Activated naive CD8-positive, alpha-beta T cell treated with anti-CD3 and anti-CD28 coated beads, Interleukin-2, amount 10 ng/mL, durations not matched to agents 7 days and 5 days (primary cell): ENCODE data around the gene PUM2. TPM values are rescaled to one million over a fixed set of nuclear protein-coding genes. Genes with fewer than 3 reads are reported as not detected.
A peak's percentile ranks its signal among the peaks of the same experiment; 100 is the strongest.

ENCODE experiments used
- ATAC-seq: fragments of 150-1000 bp; cut with Tn5 transposase; one replicate; pipeline ENCODE4 v1.10.0; 2021; ENCODE audit warnings: low read depth, moderate library complexity
- POLR2A ChIA-PET: fragments of 350-600 bp; sonication (Branson Sonifier 250); formaldehyde crosslinking; loops from one replicate; lab custom pipeline; 2021; ENCODE audit warnings: antibody characterized with exemption; lab: Charles Lee
- DNase-seq: peaks from one replicate; pipeline ENCODE4 v3.0.0; 2021
- H3K27ac Mint-ChIP-seq: one replicate; pipeline ENCODE4 v1.8.0; 2022; ENCODE audit warnings: mild to moderate bottlenecking, mixed read lengths
- H3K27me3 Mint-ChIP-seq: one replicate; pipeline ENCODE4 v1.8.0; 2022; ENCODE audit warnings: mild to moderate bottlenecking, moderate library complexity, mixed read lengths
- H3K36me3 Mint-ChIP-seq: one replicate; pipeline ENCODE4 v1.8.0; 2021; ENCODE audit warnings: mild to moderate bottlenecking, mixed read lengths
- H3K4me1 Mint-ChIP-seq: one replicate; pipeline ENCODE4 v1.8.0; 2021; ENCODE audit warnings: mixed read lengths
- H3K4me3 Mint-ChIP-seq: one replicate; pipeline ENCODE4 v1.8.0; 2022; ENCODE audit warnings: mild to moderate bottlenecking, moderate library complexity, mixed read lengths
- H3K9me3 Mint-ChIP-seq: one replicate; pipeline ENCODE4 v1.8.0; 2021; ENCODE audit warnings: mixed read lengths
- total RNA-seq, 2 experiments: library from RNA; stranded (reverse); gene quantifications; one replicate each; pipeline ENCODE4 v1.2.3, GENCODE V29; 2021

Gene PUM2
- total RNA-seq, 2 experiments from 2014 or later = 133 to 134 TPM

DNA sequence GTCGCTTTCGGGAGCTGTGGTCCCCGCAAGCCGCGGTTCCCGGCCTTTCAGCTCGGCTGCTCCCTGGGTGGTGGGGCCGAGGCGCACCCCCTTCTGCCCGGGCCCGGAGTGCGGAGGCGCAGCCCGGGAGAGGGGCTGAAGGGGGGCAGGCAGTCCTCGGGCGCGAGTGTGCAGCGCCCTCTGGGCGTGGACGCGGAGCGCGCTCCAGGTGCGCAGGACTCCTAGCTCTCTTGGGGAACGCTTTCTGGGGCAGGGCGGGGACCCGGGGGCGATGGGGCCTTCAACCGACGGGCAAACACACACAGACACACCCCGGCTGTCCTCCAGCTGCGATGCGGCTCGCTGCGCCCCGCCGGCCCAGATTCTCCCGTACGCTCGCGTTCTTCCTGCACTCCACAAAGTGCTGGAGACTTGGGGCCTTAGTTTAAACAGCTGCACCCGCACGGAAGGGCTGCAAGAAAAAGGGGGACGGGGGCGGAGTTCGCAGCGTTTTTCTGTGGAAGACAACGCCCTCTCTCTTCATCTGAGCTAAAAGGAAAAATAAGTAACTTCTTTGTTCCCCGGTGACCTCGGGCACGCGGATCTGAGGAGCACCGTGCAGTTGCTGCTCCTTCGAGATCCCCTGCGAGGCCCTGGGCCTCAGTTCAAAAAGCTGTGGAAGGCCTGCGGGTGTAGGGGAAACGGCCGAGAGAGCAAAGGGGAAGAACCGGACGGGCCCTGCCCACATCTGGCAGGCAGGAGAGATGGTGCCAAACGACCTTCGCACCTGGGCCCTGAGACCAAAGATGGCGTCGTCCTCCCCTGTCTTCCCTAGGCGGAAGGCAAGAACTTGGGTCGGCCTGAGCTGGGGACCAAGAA, 125.1 kb downstream of the PUM2 start:
- Mint-ChIP-seq H3K27ac (no peak overlapping the region), H3K4me3 (peak overlapping the region; percentile 54), H3K36me3 (no peaks in the 10 kb centered on the region), H3K9me3 (no peaks in the 10 kb centered on the region), H3K4me1 (peaks cover 4% of the 10 kb centered on the region), H3K27me3 (peaks cover 62% of the 10 kb centered on the region)
- POLR2A ChIA-PET = no interaction called here
- peak; percentile 68 for DNase-seq
- ATAC-seq = peak; percentile 69

DNA sequence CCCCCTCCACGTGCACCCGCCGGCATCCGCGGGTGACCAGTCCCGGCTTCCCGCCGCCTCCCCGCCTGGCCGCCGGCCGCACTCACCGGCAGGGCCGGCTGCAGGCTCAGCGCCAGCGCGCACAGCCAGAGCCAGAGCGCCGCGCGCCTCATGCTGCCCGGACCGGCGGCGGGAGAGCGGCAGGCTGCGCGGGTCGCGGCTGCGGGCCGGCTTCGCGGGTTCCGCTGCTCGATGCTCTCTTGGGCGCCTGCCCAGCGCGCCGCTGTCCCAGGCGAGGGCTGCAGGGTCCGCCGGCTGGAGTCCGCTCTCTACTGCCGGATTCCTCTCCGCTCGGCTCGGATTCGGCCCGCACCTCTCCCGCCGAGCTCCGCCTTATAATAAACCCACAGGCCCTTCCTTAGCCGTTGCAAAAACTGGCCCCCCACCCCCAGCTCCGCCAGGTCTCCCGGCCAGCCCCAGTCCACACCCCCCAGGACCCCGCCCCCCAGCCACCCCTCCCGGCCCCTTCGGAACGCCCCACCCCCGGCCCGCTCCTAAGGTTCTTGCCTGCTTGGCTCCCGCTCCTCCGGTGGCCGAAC, 125.8 kb downstream of the PUM2 start, which contains the start of gene SDC1:
TSS of gene SDC1 (minus strand) at position 415 of the 578 bp plus-strand sequence. CDS start at position 152, 263 bp downstream.
- no peak within 1 kb of the TSS for H3K27ac Mint-ChIP-seq
- ATAC-seq (no peak), DNase-seq (peak; percentile 52)
- H3K4me3 Mint-ChIP-seq = peak within 1 kb of the TSS; percentile 54
- POLR2A ChIA-PET = no interaction called here
- peaks cover 6% of the 10 kb centered on the region for H3K4me1 Mint-ChIP-seq
- no peaks in the 10 kb centered on the region for H3K9me3 Mint-ChIP-seq
- H3K36me3 Mint-ChIP-seq = no peaks in the 10 kb centered on the region
- H3K27me3 Mint-ChIP-seq = peaks cover 65% of the 10 kb centered on the region

DNA sequence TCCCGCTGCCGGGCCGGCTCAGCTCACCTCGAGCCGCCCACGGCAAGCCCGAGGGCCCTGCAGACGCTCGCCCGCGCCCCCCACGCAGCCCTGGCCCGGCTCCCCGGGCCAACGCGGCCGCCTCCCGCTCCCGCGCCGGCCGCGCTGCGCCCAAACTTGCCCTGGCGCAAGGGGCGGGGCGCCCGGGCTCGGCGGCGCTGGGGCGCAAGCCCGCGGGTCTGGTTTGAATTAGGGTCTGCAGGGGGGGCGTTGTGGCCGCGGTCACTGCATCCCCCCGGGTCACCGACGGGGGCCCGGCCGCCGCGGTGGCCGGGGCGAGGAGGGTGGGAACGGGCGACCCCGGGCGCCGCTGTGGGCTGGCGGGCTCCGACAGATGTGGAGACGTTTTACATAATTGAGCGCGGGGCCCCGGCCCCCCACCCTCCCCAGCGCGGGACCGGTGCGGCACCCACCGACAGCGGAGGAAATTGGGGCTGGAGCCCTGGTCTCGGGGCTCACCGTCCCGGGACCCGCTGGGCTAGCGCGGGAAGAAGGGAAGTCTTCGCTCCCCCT, 126.4 kb downstream of the PUM2 start:
- peaks cover 6% of the 10 kb centered on the region for H3K4me1 Mint-ChIP-seq
- POLR2A ChIA-PET = no interaction called here
- no peaks in the 10 kb centered on the region for H3K36me3 Mint-ChIP-seq
- H3K27ac Mint-ChIP-seq = no peak overlapping the region
- H3K27me3 Mint-ChIP-seq = peaks cover 62% of the 10 kb centered on the region
- no peaks in the 10 kb centered on the region for H3K9me3 Mint-ChIP-seq
- ATAC-seq = no peak
- H3K4me3 Mint-ChIP-seq = no peak overlapping the region
- no peak for DNase-seq

- H3K27ac Mint-ChIP-seq = no peak overlapping the region
- no peaks in the 10 kb centered on the region for H3K36me3 Mint-ChIP-seq
- peak; percentile 30 for ATAC-seq
- DNase-seq = peak; percentile 48
- peaks cover 56% of the 10 kb centered on the region for H3K27me3 Mint-ChIP-seq
- H3K9me3 Mint-ChIP-seq = no peaks in the 10 kb centered on the region
- H3K4me3 Mint-ChIP-seq = no peak overlapping the region
- H3K4me1 Mint-ChIP-seq = peaks cover 6% of the 10 kb centered on the region
- POLR2A ChIA-PET = no interaction called here
Observed at GRCh38 chr2:20223407-20224163, 127.1 kb downstream of the PUM2 start.

- H3K4me3 Mint-ChIP-seq = peak overlapping the region; percentile 49
- peaks cover 7% of the 10 kb centered on the region for H3K4me1 Mint-ChIP-seq
- POLR2A ChIA-PET = no interaction called here
- ATAC-seq (no peak), DNase-seq (no peak)
- H3K27me3 Mint-ChIP-seq = peaks cover 58% of the 10 kb centered on the region
- H3K36me3 Mint-ChIP-seq = no peaks in the 10 kb centered on the region
- no peak overlapping the region for H3K27ac Mint-ChIP-seq
- no peaks in the 10 kb centered on the region for H3K9me3 Mint-ChIP-seq
Observed at GRCh38 chr2:20222769-20223406, 127.8 kb downstream of the PUM2 start.

DNA sequence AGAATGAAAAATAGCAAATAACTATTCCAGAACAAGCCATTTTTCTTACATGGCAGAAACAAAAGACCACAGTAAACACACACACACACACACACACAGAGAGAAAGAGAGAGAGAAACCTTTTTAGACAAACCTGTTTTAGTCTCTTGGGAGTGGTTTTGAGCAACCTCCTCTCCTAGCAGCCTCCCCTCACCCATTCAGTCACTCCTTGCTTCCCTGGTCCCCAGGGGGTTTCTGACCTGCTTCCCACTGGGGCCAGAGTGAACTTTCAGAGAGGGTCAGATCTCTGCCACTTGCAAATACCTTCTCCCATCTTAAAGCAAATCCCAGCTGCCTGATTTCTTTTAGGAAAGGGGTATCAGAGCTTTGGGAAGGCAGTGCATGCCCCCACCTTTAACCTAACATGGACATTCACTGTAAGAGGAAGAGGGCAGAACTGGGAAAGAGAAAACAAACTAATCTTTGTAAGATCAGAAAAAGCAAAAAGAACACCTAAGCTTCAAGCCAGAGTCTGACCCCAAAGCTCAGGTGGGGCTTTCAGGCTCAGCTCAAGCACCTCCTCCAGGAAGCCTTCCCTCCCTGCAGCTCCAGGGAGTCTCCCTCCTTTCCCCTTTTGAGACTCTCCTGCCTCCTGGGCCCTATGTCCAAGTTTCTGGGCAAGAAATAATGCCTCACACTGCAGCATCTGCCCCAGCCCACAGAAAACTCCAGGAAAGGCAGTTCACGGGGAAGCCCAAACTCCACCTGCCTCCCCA, 128.5 kb downstream of the PUM2 start:
- no peak for ATAC-seq
- H3K4me3 Mint-ChIP-seq = no peak overlapping the region
- POLR2A ChIA-PET = no interaction called here

DNA sequence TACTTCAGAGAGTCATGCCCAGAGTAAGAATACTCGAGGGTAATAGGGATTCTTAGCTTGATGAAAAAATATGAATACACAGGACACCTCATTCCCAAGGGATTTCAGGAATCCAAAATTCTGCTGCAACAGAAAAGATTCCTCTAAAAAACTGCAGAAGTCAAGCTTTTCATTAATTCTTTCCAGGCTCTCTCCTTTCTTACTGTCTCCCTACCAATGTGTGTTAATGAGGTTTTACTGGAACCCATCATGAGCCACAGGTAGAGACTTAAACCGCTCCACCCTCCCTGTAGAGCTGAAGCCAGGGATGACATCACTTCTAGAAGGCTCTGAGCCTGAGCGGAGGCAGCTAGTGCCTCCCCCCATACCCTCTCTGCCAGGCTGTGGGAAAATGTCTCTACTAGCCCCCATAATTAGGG, 129.1 kb downstream of the PUM2 start:
- DNase-seq = no peak
- no peak overlapping the region for H3K4me3 Mint-ChIP-seq
- ATAC-seq = no peak
- H3K27ac Mint-ChIP-seq = no peak overlapping the region
- H3K9me3 Mint-ChIP-seq = no peaks in the 10 kb centered on the region
- no peaks in the 10 kb centered on the region for H3K36me3 Mint-ChIP-seq
- peaks cover 7% of the 10 kb centered on the region for H3K4me1 Mint-ChIP-seq
- POLR2A ChIA-PET = no interaction called here
- peaks cover 46% of the 10 kb centered on the region for H3K27me3 Mint-ChIP-seq

More for the DNA sequence above, 128.5 kb downstream of the PUM2 start:
- DNase-seq = no peak
- H3K4me1 Mint-ChIP-seq = peaks cover 7% of the 10 kb centered on the region
- H3K27me3 Mint-ChIP-seq = peaks cover 51% of the 10 kb centered on the region
- H3K36me3 Mint-ChIP-seq = no peaks in the 10 kb centered on the region
- no peak overlapping the region for H3K27ac Mint-ChIP-seq
- H3K9me3 Mint-ChIP-seq = no peaks in the 10 kb centered on the region

GRCh38 chr2:20220806-20221554, 129.7 kb downstream of the PUM2 start:
- POLR2A ChIA-PET = no interaction called here
- H3K4me1 Mint-ChIP-seq = peaks cover 7% of the 10 kb centered on the region
- no peak for ATAC-seq
- no peak overlapping the region for H3K4me3 Mint-ChIP-seq
- no peaks in the 10 kb centered on the region for H3K9me3 Mint-ChIP-seq
- H3K27me3 Mint-ChIP-seq = peaks cover 41% of the 10 kb centered on the region
- H3K36me3 Mint-ChIP-seq = no peaks in the 10 kb centered on the region
- peak overlapping the region; percentile 18 for H3K27ac Mint-ChIP-seq
- DNase-seq = no peak

DNA sequence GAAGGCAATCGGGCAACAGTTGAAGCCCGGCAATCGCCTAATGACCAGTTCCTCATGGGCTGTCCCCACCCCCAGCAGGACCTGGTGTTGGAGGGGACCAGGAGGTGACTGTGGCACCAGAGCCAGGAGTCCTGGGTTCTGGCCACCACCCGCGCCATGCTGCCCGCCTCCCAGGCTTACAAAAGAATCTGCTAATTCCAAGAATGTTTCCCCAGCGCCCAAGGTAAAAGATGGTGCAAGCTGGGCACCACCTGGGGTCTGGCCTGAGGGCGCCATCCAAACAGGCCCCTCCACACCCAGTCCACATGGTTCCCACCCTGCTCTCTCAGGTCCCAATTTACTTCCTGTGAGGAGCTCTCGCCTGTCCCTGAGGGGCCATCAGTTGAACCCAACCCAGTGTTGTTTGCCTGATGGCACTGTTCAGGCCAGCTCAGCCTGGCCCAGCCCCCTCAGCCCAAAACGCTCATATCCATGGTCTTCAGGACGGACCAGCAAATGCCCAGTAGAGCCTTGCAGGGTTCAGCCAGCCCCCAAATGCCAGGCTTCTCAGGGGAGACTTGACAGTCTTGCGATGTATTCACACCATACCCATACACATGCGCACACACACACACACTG, 130.8 kb downstream of the PUM2 start:
- Mint-ChIP-seq H3K27ac (no peak overlapping the region), H3K9me3 (no peaks in the 10 kb centered on the region), H3K4me1 (peaks cover 3% of the 10 kb centered on the region), H3K36me3 (no peaks in the 10 kb centered on the region), H3K4me3 (no peak overlapping the region), H3K27me3 (peaks cover 36% of the 10 kb centered on the region)
- DNase-seq = no peak
- no peak for ATAC-seq
- POLR2A ChIA-PET = no interaction called here

- DNase-seq (no peak), ATAC-seq (no peak)
- Mint-ChIP-seq H3K27ac (peak overlapping the region; percentile 0), H3K9me3 (no peaks in the 10 kb centered on the region), H3K36me3 (no peaks in the 10 kb centered on the region), H3K4me1 (peaks cover 3% of the 10 kb centered on the region), H3K27me3 (peaks cover 36% of the 10 kb centered on the region), H3K4me3 (no peak overlapping the region)
- POLR2A ChIA-PET = no interaction called here
Observed at GRCh38 chr2:20218331-20219320, 132.0 kb downstream of the PUM2 start.
